ENCODE results near the gene CYTH1.
"Not testable (repeated sequence)": the region's sequence is repeated elsewhere in the genome, so short reads cannot be mapped to it uniquely, and the experiment has no call there.

The CYTH1 gene

DNA sequence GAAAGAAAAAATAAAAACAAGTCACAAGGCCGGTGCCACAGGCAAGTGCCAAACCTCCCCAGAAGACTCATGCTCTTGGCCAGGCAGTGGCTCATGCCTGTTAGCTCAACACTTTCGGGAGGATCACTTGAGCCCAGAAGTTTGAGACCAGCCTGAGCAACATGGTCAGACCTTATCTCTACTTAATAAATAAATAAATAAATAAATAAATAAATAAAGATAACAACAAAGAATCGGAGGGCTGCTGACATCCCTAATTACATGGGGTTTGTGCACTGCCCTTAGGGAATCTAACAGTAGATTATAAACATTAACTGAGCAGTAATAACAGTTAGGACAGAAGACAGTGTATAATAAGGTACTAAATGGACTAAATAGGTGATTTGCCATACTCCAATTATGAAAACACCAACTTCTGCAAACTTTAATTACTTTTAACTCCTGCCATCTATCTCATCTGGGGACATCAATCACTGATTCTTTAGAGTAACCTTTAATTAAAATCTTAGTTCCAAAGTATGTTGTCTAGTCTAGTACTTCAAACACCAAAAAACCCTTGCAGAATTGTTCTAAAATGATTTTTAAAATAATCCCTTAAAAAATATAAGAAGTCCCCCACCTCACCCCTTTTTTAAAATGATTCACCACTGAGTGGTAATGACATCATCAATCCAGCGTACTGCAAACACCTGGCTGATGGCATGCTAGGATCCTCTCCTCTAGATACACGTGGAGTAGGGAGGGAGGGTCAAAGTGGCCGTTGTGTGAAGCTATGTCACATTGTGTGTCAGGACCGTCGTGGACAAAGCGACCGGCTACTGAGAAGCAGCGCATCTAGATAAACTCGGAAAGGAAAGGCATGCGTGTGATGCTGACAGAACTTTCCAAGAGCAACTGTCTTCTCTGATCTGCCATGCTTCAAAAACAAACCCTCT is 28.5 kb downstream of the CYTH1 start:
- peak; percentile 40 to 54 for DNase-seq

DNA sequence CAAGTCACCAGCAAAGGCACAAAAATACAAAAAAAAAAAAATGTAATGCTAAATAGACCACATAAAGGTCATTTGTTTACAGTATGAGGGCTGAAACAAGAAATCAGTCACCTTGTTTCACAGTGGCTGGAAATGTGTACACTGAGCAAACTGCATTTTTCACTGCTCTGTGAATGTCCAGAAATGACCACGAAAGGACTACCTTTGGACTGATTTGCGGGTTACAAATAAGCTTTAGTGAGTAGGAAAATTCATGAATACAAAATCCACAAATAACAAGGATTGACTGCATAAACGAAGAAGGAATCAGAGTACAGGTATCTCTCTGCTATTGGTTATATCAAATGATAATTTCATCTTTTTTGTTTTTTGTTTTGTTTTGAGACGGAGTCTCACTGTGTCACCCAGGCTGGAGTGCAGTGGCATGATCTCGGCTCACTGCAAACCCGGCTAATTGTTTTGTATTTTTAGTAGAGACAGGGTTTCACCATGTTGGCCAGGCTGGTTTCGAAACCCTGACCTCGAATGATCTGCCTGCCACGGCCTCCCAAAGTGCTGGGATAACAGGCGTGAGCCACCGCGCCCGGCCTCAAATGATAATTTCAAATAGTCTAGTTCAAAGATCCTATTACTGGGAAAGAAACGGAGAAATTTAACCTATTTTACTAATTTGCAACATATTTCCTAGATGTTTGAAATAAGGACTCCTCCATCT is 30.5 kb downstream of the CYTH1 start:
- DNase-seq = no peak

DNA sequence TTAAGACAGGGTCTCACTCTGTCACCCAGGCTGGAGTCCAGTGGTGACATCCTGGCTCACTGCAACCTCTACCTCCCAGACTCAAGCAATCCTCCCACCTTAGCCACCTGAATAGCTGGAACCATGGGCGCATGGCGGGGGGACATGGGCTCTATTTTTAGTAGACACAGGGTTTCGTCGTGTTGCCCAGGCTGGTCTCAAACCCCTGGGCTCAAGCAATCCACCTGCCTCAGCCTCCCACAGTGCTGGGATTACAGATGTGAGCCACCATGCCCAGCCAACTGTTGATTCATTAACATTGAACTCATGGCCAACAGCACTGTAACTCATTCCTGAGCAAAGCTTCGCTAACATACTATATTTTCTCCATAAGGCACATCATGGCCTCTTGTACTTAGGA is 31.1 kb downstream of the CYTH1 start:
- not testable (repeated sequence) for DNase-seq

DNA sequence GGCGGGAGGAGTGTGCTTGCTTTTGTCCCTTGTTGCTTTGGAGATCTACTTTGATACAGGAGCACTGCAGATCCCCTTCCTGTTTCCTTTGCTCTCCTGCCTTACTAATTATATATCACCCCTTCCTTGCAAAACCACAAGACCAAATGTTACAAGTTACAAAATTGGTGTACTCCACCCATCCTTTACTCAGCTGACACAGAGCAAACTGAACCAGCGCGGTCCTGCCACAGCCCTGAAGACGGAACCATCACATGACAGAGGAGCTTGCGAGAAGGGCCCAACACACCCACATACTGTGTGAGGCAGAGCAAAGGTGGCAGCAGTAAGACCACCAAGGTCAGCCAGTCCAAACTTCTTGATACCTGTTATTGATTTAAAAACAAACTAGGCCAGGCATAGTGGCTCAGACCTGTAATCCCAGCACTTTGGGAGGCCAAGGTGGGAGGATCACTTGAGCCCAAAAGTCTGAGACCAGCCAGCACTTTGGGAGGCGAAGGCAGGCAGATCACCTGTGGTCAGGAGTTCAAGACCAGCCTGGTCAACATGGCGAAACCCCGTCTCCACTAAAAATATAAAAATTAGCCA is 33.2 kb downstream of the CYTH1 start:
- DNase-seq = peak; percentile 86 to 87

DNA sequence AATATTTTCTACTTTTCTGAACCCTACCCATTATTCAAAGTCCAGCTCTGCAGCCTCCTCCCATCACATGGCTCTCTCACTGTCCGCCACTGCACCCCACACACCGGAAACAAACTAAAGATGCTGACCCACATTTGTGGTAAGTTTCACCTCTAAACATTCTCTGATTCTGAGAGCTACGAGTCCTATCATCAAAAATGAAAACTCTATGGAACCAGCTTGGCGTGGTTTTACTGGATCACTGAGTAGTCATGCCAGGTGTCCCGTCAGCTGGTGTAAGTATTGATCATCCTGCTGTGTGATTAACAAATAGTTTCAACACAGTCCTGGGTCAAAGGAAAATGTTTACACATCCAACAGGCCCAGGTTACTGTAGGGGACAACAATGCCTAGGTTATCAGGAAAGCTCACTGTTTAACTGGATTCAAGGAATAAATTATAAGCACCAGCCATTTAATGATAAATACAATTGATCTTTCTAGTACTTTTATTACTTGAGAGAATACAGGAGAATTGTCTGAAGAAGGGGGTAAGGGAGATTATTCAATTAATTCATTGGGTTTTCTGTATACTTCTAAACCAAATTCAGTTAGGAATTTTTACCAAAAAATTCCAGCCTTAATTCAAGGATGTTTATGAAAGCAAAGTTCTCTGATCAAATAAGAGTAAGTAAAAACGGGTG is 33.9 kb downstream of the CYTH1 start:
- DNase-seq = peak; percentile 39 to 55

DNA sequence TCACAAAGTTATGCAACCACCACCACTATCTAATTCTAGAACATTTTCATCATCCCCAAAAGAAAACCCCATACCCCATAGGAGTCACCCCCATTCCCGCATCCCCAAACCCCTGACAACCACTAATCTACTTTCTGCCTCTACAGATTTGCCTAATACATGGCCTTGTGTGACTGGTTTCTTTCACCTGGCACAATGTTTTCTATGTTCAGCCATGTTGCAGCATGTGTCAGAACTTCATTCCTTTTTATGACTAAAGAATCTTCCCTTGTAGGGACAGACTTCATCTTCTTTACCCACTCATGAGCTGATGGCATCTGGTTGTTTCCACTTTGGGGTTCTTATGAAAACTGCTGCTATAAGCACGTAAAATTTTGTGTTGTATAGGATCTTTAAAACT is 34.6 kb downstream of the CYTH1 start:
- no peak for DNase-seq

DNA sequence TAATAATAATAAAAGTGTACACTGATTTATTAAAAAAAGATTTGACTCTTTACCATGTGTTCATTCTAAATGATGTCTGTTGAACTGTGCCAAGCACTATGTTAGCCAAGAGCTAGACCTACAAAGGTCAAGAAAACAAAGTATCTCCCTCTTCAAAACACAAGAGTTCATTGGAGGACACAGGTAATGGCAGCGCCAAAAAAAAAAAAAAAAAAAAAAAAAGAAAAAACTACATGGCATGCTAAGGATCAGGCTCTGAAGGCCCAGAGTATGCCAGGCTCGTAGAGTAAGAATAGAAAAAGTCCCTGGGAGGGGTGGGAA is 35.2 kb downstream of the CYTH1 start:
- no peak for DNase-seq

DNA sequence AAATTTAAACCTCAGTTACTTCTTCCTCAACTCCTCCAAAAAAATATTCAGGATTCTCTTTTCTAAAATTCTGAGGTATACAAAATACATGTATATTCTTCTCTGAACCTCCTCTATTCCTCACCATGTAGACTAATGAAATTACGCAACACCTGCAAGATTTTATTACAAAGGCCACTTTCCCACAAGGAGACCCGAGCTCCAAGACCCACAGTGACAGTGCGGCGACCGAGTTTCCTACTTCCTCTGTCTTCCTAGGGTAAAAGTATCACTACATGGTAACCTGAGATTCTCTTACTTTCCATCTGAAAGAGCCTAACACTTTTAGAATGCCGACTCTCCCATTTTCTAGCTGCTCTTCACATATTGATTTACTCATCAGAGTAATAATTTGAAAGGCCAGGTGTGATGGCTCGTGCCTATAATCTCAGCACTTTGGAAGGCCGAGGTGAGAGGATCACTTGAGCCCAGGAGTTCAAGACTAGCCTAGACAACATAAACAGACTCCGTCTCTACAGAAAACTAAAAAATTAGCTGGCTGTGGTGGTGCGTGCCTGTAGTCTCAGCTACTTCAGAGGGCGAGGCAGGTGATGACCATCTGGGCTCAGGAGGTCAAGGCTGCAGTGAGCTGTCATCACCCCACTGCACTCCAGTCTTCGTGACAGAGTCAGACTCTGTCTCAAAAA is 35.7 kb downstream of the CYTH1 start:
- DNase-seq = no peak

DNA sequence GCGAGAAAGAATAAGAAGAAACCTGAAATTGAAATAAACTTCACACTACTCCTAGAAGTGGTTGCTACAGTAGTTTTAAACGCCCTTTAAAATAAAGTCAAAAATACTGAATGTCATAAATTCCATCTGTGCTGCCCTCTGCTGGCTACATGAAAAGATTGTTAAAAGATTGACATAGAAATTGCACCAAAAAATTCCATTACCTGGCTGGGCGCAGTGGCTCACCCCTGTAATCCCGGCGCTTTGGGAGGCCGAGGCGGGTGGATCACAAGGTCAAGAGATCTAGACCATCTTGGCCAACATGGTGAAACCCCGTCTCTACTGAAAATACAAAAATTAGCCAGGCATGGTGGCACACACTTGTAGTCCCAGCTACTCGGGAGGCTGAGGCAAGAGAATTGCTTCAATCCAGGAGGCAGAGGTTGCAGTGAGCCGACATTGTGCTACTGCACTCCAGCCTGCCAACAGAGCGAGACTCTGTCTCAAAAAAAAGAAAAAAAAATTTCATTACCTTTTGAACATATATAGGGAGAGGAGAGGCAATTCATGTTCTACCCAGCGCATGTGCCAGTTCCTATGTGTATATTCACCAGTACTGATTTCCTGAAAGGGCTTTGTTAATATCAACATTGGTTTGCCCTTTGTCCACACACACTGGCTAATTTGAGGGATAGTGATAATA is 36.5 kb downstream of the CYTH1 start:
- peak in 1 of 2 donors; percentile 65 for DNase-seq

DNA sequence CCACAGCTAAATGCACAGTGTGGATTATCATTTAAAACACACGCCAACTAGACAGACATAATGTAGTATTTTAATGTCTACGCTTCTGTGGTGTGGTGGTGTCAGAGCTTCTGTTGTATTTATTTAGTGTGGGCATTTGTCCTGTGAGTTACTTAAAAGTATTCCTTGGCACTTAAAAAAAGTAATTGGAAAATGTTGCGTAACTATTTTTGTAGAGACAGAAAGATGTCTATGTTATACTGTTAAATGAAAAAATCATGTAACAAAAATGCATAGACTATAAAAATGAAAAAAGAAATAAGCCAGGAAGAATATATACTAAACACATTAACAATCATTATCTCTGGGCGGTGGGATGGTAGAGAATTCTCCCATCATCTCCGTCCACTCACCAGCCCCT is 39.2 kb downstream of the CYTH1 start:
- no peak for DNase-seq

DNA sequence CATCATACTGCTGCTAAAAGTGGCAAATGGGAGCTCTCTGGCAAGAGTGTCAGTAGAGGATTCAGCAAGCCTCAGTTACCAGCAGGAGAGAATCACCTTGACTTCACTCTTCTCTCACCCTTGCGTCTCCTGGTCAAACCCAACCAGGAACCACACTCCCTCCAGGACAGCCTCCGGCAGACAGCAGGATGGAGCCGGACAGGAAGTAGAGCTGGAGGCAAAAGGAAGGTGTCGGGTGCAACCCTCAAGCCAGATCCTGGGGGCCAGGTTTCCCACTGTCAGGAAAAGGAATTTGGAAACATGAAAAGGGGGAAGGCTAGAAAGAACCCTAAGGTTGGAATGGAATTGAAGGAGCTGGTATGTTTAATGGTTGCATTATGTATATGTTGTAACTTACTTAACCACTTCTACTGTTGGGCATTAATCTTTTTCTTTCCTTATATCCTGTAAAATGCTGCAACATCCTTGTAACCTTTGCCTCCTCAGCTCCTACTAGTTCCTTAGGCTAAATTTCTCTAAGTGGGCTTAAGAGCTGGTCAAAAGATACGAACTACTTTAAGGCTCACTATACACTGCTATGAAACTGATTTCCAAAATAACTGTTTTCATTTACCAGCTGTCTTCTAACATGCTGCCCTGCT is 40.3 kb downstream of the CYTH1 start:
- DNase-seq = no peak

DNA sequence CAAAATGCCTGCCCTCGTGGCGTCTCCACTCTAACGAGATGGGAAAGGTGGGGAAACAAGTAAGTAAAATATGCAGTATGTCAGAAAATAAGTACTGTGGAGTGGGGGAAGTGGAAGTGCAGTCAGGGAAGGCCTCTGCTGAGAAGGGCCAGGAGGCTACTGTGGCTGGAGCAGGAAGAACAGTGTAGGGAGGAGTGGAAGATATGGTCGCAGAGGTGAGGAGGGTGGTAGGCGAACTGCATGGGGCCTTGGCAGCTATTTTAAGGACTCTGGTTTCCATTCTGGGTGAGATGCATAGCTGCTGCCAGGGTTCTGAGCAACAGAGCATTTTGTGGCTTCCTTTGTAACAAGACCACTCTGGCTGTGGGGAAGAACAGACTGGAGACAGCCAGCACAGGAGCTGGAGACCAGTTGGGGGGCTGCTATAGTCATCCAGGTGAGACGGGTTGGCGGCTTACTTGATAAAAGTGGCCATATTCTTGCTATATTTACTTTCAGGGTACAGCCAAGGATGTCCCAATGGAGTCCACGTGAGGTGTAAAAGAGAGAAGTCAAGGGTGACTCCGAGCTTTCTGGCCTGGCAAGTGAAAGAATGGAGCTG is 42.6 kb downstream of the CYTH1 start:
- DNase-seq = no peak

DNA sequence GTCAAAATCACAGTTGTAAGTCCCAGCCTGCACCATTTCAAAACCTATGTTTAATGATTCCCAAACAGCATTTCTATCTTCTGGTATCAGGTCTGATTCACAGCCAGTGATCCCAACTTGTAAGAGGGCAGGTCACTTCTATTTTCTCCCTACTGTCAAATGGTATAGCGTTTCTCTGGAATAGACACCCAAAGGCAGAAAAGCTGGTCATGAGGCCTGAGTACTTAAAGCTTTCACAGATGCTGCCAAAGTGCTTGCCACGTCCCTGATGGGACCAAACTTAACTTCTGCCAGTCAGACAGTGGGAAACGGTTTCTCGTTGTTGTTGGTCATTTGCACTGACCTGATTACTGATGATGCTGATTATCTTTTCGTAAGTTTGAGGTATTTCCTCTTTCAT is 43.4 kb downstream of the CYTH1 start:
- no peak for DNase-seq

DNA sequence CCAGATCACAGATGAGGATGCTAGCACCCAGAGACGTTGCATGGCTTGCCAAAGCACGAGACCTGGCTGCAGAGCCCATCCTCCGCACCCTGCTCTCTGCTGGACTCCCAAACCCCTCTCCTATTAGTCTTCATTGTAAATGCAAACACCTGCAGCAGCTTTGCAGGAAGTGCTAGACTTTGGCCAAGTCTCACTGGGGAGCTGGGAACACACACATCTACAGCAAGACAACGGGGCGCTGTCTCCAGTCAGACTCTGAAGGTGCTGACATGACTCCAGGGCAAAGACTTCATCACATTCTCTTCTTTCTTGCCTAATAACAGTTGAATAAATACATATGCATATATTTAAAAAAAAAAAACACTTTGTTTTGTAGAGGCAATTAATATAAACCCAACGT is 43.8 kb downstream of the CYTH1 start:
- DNase-seq = no peak

DNA sequence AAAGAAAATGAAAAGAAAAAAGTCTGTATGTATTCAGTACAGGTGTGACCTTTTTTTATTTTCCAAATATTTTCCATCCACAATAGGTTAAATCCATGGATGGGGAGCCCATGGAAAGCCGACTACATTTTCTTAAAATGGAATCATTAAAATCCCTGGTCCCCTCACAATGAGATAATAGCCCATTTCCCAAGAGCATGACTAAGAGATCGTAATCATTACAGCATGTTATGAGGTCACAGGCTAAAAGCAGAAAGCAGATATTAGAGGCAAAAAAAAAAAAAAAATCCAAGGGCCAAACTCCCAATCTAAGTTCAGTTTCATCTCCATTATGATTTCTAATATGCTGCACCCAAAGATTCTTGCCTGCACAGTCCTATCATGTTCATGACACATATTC is 44.7 kb downstream of the CYTH1 start:
- no peak for DNase-seq

DNA sequence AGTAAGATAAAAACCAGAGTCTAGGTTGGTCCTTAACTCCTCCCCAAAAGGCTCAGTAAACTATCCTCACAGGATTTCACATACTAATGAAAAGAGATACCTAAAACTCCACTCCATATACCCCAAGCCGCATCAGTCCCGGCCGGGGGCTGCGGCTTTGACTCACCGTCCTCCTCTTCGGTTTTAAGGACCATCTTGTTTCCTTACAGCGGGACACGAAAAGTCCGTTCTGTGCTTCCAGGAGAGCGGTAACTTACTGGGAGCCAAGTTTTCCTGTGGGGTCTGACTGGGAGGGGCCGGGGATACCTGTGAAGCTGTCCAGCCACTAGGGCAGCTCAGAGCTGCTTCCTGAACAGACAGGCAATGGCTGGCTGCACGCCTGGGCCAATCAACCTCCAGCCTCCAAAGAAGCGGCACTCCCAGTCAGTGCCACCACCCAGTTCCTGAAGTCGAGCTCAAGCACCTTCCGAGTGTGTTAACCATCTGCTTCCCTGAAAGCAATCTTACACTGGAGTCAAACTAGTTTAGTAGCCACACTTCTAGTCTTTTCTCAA is 45.5 kb downstream of the CYTH1 start:
- peak; percentile 77 to 80 for DNase-seq

DNA sequence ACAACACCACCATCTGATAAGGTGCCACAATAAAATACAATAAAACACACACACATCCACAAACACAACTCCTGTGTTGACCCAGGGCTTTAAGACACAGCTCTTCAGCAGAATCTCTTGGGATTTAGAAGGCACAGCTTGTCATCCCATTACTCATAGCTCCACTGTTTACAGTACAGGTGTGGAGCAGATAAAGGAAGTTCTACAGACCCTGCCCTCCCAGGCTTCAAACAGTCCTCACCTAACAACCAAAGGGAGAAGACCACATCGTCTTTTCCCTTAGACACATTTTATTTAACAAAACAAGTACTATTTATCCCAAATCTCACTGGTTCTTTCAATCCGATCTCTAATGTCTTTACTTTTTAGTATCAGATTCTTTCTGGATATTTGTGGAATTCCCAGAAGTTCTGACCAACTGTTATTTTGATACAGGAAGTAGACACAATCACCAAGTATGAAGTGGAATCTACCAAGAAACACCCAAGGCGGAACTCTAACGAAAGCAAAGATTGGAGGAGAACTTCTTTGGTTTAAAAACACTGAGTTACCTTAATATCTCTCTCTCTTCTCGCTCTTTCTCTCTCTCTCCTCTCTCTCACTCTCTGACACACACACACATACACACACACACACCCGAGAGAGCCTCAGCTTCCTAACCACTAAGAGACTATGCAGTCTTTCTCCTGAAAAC is 46.1 kb downstream of the CYTH1 start:
- peak in 1 of 2 donors; percentile 58 for DNase-seq

DNA sequence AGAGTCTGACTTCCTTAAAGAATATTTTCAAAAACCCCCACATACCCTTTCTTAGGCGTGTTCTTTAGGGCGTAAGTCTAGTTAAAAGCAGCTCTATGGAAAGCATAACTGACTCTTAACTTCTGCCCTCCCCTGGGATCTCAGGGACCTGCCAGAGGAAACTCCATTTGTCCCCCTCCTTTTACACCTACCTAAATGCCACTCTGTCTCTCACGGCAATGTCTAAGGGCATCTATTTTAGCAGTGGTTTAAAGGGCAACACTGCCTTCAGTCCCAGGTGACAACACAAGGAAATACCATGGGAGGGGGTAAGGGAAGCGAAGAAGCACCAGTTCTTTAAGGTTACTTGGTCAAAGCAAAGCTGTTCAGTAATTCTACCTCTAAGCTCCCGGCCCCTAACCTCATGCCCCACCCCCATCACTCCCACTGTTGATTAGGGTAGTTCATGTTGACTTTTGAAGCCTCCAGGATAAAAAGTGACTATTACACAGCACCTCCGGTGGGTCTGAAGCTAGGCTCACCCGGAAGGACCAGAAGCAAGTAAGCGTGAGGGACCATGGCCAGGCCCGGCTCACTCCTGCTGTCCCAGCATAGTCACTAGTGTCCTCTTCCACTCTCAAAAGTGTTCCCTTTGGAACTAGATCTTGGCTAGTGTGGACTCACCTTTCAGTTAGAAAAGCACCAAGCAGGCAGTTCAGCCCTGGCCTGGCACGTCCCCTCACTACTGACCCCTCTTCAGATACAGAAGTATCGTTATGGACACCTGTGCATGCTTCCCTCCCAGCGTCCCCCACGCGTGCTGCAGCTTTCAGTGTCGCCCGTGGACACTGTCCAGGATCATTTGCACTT is 47.1 kb downstream of the CYTH1 start:
- DNase-seq = no peak

DNA sequence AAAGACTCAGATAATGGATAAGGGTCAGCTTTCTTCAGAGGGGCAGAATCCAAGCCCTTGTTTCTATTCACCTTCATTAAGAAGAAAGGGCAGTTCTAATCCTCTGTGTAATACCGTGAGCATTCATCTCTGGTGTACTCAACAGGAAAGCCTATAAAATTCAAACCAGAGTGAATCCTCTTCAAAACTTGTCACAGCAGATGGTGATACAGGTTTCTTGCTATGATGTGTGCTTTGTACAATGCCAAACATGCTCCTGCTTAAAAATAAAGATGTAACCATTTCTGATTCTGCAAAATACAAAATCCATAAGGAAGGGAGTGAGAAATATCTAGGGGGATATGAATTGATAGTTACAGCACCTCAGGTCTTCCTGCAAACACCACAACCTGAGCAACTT is 49.7 kb downstream of the CYTH1 start:
- DNase-seq = no peak

Measured in CD4-positive, alpha-beta T cell treated with Interleukin-1 beta for 1 hour (primary cell).